GM12864 (cell line): ENCODE data around the gene MARCHF10.

ENCODE experiments used
- DNase-seq: peaks from one replicate; pipeline ENCODE4 v3.0.0-alpha.2; 2011; ENCODE audit warnings: low read depth
- H3K4me3 ChIP-seq: 2 replicates; pipeline ENCODE4 v1.5.1; 2011; ENCODE audit warnings: mild to moderate bottlenecking, low read depth, low read length, control low read depth
- CTCF ChIP-seq: IDR thresholded peaks from 2 replicates; pipeline ENCODE4 v1.5.1; 2011; ENCODE audit warnings: low read depth, mild to moderate bottlenecking, moderate library complexity, low read length, control low read depth, inconsistent platforms; ENCODE audit errors: missing control alignments

MARCHF10 gene

GRCh38 chr17:62818526-62818925 lies 10.4 kb upstream of the MARCHF10 start:
- no peak for DNase-seq
- no peak for TF ChIP-seq CTCF
- no peak overlapping the region for H3K4me3 ChIP-seq

DNA sequence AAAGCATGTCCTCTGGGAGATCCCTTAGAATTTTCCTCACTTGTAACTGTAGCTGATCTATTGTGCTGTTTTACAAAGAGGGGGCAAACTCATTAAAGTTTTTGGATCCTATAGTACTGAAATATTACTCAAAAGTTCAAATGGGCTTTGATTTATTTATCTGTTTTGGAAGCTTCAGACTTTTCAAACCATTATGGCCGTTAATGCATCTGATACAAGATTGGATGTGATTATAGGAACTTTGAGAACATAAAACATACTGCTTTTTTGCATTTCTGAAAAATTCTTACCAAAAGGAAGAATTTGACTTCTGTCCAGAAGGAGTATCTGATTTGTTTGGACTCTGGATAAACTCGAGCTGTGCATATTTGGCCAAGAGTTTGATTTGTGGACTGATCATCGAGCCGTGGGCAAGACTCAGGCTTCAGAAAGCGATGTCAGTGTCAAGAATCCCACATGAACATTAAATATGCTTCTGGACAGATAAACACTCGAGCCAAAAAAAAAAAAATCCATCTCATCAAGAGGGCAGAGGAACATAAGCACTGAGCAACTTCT lies 8.2 kb upstream of the MARCHF10 start:
- H3K4me3 ChIP-seq: no peak overlapping the region
- DNase-seq: no peak
- TF ChIP-seq CTCF: no peak

GRCh38 chr17:62809656-62810055 lies 1.5 kb upstream of the MARCHF10 start:
- no peak for TF ChIP-seq CTCF
- H3K4me3 ChIP-seq: no peak overlapping the region
- no peak for DNase-seq

DNA sequence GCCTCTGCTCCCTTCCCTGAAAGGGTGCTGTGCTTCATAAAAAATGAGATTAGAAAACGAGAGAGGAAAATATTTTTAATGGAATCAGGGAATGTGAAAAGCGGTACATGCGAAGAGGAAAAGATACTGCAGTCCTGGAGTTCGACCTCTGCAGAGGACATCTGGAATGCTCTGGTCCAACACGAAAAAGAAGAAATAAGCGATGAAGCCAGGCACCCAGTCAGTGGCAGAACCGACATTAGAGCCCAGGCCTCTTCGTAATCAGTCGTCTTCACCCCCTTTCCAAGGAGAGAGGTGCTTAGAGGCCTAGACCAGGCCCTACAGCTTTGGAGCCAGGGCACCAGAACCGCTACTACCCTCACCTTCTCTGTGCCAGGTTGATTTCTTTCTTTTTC lies 459 bp upstream of the MARCHF10 start:
- DNase-seq: no peak
- no peak overlapping the region for H3K4me3 ChIP-seq
- no peak for TF ChIP-seq CTCF

DNA sequence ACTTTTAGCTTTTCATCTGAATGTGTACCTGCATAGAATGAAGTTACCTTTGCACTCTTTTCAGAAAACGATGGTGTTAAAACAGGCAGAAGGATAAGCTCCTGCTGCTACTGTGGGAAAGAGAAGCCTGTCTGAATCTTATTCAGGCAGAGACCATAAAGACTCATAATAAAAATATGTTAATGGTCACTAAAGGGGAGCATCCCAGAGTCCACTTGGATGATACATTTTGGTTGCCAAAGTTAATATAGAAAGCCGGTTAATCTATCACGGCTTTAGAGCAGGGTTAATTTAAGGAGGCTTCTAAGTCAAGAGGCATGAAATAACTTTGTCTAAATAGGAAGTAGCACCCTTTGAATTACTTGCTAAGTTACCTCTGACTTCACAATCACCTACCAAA lies 2.9 kb downstream of the MARCHF10 start:
- TF ChIP-seq CTCF: no peak
- no peak overlapping the region for H3K4me3 ChIP-seq
- DNase-seq: no peak

- no peak for DNase-seq
- TF ChIP-seq CTCF: no peak
- H3K4me3 ChIP-seq: no peak overlapping the region
Measured at GRCh38 chr17:62804822-62805221, 3.3 kb downstream of the MARCHF10 start.

DNA sequence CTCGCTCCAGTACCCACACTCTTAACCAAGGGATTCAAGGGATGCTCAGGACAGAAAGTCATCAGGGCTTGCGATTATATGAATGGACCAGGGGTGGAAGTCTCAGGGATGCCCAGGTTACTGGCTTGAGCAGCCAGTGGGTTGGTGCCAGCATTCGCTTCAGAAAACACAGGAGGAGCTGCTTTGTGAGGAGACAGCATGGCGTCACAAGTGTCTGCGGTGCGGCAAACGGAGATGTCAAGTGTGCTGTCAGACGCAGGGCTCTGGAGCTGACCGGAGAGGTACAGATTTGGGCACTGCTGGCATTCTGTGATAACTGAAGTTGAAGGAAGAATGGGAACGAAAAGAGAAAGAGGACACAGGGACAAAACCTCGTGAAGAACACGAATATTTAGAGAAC lies 4.1 kb downstream of the MARCHF10 start:
- TF ChIP-seq CTCF: no peak
- no peak for DNase-seq
- no peak overlapping the region for H3K4me3 ChIP-seq
